ENCODE measurements around the gene SATB2. TPM values are rescaled to one million over a fixed set of nuclear protein-coding genes. Genes with fewer than 3 reads are reported as not detected.

The SATB2 gene
- total RNA-seq, 1 donor from 2014 or later = 10.1 TPM

- DNase-seq (ENCODE audit: low read depth, low spot score) = no peak
- Mint-ChIP-seq H3K27ac (ENCODE audit: unreplicated experiment) (no peak overlapping the region), H3K9me3 (no peaks in the 10 kb centered on the region), H3K27me3 (ENCODE audit: low read depth) (peaks cover 53% of the 10 kb centered on the region), H3K4me1 (no peaks in the 10 kb centered on the region), H3K4me3 (no peak overlapping the region), H3K36me3 (ENCODE audit: low read depth) (no peaks in the 10 kb centered on the region)
- no peak for TF ChIP-seq CTCF (conservative IDR thresholded peaks at IDR 0.05)
These were observed 19.6 kb upstream of the SATB2 start for GRCh38 chr2:199477277-199477834.

- TF ChIP-seq CTCF (conservative IDR thresholded peaks at IDR 0.05) = peak; percentile 70
- DNase-seq (ENCODE audit: low read depth, low spot score) = peak; percentile 80
These were observed 13.8 kb upstream of the SATB2 start for GRCh38 chr2:199471443-199472057.

DNA sequence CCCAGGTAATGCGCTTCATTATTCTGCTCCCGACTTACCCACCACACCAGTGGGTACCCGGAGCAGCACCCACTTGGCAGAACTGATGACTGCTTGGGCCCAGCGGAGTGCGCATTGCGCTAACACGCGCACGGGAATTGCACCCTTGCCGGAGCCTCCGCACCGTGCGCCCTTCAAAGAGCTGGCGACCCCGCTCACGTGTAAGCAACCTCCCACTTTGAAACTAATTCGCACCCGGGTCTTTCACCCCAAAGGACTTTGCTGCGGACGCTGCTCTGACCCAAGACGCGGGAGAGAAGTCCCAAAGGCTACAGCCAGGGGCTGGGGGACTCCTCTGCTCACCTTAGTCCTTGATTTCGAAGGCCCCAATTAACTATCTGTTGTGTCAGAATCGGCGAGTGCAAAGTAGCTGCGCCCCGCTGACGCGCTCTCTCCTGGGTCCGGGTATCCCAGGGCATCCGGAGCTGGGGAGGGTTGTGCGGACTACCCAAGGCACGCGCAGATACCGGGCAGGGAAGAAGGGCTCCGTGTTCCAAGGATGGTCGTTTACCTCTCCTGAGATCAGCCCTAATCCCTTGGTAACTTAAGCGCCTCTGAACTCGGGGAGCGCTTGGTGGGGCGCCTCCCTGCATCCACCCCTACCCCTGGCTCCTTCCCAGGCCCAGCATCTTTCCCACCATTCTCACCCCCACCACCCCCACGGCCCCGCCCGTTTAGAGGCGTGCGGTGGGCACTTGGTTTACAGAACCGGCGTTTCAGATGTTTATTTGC is 13.1 kb upstream of the SATB2 start:
- no peak overlapping the region for H3K27ac Mint-ChIP-seq (ENCODE audit: unreplicated experiment)
- peaks cover 97% of the 10 kb centered on the region for H3K27me3 Mint-ChIP-seq (ENCODE audit: low read depth)
- DNase-seq (ENCODE audit: low read depth, low spot score) = no peak
- peaks cover 12% of the 10 kb centered on the region for H3K4me1 Mint-ChIP-seq
- no peaks in the 10 kb centered on the region for H3K9me3 Mint-ChIP-seq
- no peaks in the 10 kb centered on the region for H3K36me3 Mint-ChIP-seq (ENCODE audit: low read depth)
- peak overlapping the region; percentile 6 for H3K4me3 Mint-ChIP-seq
- no peak for TF ChIP-seq CTCF (conservative IDR thresholded peaks at IDR 0.05)

More at GRCh38 chr2:199471443-199472057, 13.8 kb upstream of the SATB2 start:
- Mint-ChIP-seq H3K9me3 (no peaks in the 10 kb centered on the region), H3K27me3 (ENCODE audit: low read depth) (peaks cover 97% of the 10 kb centered on the region), H3K36me3 (ENCODE audit: low read depth) (no peaks in the 10 kb centered on the region), H3K4me1 (peaks cover 12% of the 10 kb centered on the region), H3K27ac (ENCODE audit: unreplicated experiment) (no peak overlapping the region), H3K4me3 (peak overlapping the region; percentile 6)

GRCh38 chr2:199470361-199470671 is 12.6 kb upstream of the SATB2 start:
- no peak for TF ChIP-seq CTCF (conservative IDR thresholded peaks at IDR 0.05)
- Mint-ChIP-seq H3K36me3 (ENCODE audit: low read depth) (no peaks in the 10 kb centered on the region), H3K4me1 (peaks cover 12% of the 10 kb centered on the region), H3K27ac (ENCODE audit: unreplicated experiment) (no peak overlapping the region), H3K4me3 (no peak overlapping the region), H3K9me3 (no peaks in the 10 kb centered on the region), H3K27me3 (ENCODE audit: low read depth) (peaks cover 98% of the 10 kb centered on the region)
- DNase-seq (ENCODE audit: low read depth, low spot score) = no peak

DNA sequence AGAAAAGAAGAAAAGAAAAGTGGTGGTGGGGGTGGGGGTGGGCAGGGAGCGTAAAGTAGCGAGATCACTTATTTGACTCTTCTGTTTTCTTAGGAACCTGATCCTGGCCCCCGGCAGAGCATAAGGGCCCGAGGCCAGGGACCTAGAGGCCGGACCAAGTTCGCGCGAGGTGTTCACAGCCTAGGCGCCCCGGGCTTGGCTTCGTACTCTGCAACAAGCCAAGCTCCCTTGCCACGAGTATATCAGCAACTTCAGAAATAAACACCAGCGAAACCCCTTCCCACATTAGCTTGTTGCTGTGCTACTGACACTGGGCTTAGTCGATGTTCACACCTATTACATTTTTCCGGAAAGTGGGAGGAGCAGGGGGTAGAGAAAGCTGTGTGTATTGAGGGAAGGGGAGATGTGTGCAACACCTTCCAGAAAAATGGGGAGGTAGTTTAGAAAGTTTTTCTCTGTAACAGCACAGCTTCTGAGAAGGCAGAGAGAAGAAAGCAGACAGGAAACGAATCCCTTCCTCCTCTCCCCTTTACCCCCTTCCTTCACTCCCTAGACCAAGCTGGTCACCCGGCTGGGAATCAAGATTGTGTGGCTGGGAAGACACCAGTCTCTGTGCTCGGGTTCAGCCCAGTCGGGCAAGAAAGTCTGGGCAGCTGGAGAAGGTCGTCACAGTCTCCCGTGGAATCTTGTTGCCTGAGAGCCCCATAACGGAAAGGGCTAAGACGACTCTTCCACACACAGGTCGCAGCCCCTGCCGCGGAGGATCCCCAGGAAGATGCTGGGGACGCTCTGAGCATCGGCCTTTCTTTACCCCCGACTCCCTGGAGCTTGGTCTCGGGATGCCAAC is 12.0 kb upstream of the SATB2 start:
- no peak for TF ChIP-seq CTCF (conservative IDR thresholded peaks at IDR 0.05)
- DNase-seq (ENCODE audit: low read depth, low spot score) = no peak

More for the DNA sequence above, 12.0 kb upstream of the SATB2 start:
- Mint-ChIP-seq H3K27ac (ENCODE audit: unreplicated experiment) (no peak overlapping the region), H3K9me3 (no peaks in the 10 kb centered on the region), H3K4me3 (peak overlapping the region; percentile 56), H3K27me3 (ENCODE audit: low read depth) (peaks cover 98% of the 10 kb centered on the region), H3K36me3 (ENCODE audit: low read depth) (no peaks in the 10 kb centered on the region), H3K4me1 (peaks cover 16% of the 10 kb centered on the region)
